ENCODE measurements around the gene CHERP.

GRCh38 chr19:16544473-16545231 is 2.4 kb upstream of the CHERP start:
- TF ChIP-seq CTCF (conservative IDR thresholded peaks at IDR 0.05; ENCODE audit: low read depth in 2 of 2) (no peak), EZH2phosphoT487 (IDR thresholded peaks at IDR 0.05; ENCODE audit: unreplicated experiment) (no peak), POLR2AphosphoS5 (IDR thresholded peaks at IDR 0.05; ENCODE audit: low read depth) (no peak)

Data from GM23338 (cell line).